MM.1S (cell line): ENCODE data around the gene BCDIN3D.

Experiments
- CTCF ChIP-seq: fragments of 300-600 bp; sonication (generic); IDR thresholded peaks from 2 replicates; pipeline ENCODE4 v1.5.1; 2016; ENCODE audit warnings: antibody characterized with exemption, low read length, mixed read lengths
- EZH2 ChIP-seq: fragments of 300-600 bp; sonication (generic); optimal IDR thresholded peaks from 2 replicates; pipeline ENCODE3; 2017; ENCODE audit warnings: low read depth, mild to moderate bottlenecking, antibody characterized with exemption, low read length, mixed read lengths
- EZH2phosphoT487 ChIP-seq: fragments of 300-600 bp; sonication (generic); IDR thresholded peaks from 2 replicates; pipeline ENCODE4 v1.6.1; 2018; ENCODE audit warnings: antibody characterized with exemption, low read length

- TF ChIP-seq CTCF (no peak), EZH2phosphoT487 (no peak), EZH2 (no peak)
Observed at GRCh38 chr12:49864798-49865090, 21.8 kb upstream of the BCDIN3D start.
